ENCODE measurements around the gene NOP56. TPM values are rescaled to one million over a fixed set of nuclear protein-coding genes. Genes with fewer than 3 reads are reported as not detected.
"Not testable (repeated sequence)": the region's sequence is repeated elsewhere in the genome, so short reads cannot be mapped to it uniquely, and the experiment has no call there.

The NOP56 gene
- total RNA-seq, 1 donor from 2014 or later = 47.3 TPM

GRCh38 chr20:2671977-2672376 is 19.5 kb downstream of the NOP56 start:
- no peak for DNase-seq
- H3K9me3 ChIP-seq (replicated peaks) = no peaks in the 10 kb centered on the region
- intact Hi-C loops (cut with micrococcal nuclease) = no loop called here
- no peaks in the 10 kb centered on the region for H3K4me1 ChIP-seq
- no peaks in the 10 kb centered on the region for H3K36me3 ChIP-seq
- no peaks in the 10 kb centered on the region for H3K27me3 ChIP-seq (ENCODE audit: low read depth)
- TF ChIP-seq, protein P1, sequence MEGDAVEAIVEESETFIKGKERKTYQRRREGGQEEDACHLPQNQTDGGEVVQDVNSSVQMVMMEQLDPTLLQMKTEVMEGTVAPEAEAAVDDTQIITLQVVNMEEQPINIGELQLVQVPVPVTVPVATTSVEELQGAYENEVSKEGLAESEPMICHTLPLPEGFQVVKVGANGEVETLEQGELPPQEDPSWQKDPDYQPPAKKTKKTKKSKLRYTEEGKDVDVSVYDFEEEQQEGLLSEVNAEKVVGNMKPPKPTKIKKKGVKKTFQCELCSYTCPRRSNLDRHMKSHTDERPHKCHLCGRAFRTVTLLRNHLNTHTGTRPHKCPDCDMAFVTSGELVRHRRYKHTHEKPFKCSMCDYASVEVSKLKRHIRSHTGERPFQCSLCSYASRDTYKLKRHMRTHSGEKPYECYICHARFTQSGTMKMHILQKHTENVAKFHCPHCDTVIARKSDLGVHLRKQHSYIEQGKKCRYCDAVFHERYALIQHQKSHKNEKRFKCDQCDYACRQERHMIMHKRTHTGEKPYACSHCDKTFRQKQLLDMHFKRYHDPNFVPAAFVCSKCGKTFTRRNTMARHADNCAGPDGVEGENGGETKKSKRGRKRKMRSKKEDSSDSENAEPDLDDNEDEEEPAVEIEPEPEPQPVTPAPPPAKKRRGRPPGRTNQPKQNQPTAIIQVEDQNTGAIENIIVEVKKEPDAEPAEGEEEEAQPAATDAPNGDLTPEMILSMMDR (IDR thresholded peaks at IDR 0.05; ENCODE audit: borderline replicate concordance) = no peak
- no peak overlapping the region for H3K27ac ChIP-seq (replicated peaks)
- H3K4me3 ChIP-seq = no peak overlapping the region

DNA sequence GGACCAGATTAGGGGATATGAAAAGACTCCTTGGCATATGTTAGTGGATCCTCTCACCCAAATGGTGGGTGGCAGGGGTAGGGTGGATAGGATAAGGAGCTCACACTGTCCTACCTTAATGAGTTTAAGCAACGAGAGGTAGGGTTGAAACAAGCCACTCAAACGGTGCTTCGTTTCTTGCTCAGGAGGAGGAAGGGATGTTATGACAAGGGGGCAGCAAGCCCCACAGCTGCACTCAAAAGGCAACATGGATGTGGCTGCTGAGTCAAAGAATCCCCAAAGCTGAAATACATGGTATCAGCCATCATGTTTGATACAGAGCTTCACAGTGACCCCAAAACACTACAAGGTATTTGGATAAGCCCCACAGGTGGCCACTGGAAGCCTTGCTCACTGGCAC is 20.0 kb downstream of the NOP56 start:
- Histone ChIP-seq H3K27ac (replicated peaks) (no peak overlapping the region), H3K9me3 (replicated peaks) (no peaks in the 10 kb centered on the region), H3K4me1 (no peaks in the 10 kb centered on the region), H3K27me3 (ENCODE audit: low read depth) (no peaks in the 10 kb centered on the region), H3K36me3 (no peaks in the 10 kb centered on the region), H3K4me3 (no peak overlapping the region)
- no peak for DNase-seq
- TF ChIP-seq, protein P1 (IDR thresholded peaks at IDR 0.05; ENCODE audit: borderline replicate concordance) = no peak
- intact Hi-C loops (cut with micrococcal nuclease) = no loop called here

DNA sequence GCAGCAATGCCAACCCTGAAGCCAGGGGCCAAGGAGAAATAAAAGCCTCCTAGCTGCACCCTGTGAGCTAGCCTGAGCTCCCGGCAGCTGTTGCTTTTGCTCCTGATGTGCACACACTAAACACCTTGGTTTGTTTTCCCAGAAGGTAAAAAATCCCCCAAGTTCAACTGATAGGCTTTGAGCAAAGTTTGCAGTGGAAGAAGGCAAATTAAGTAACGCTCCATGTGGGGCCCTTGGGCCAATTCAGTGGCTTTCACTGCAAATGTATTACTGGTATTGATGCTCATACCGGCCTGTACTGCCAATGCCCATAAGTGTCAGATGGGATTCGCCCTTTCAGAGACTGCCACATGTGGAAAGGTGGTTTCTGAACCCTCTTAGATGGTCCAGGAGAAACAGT is 21.0 kb downstream of the NOP56 start:
- intact Hi-C loops (cut with micrococcal nuclease) = no loop called here
- TF ChIP-seq, protein P1 (IDR thresholded peaks at IDR 0.05; ENCODE audit: borderline replicate concordance) = no peak
- Histone ChIP-seq H3K9me3 (replicated peaks) (no peaks in the 10 kb centered on the region), H3K4me3 (no peak overlapping the region), H3K4me1 (no peaks in the 10 kb centered on the region), H3K36me3 (no peaks in the 10 kb centered on the region), H3K27me3 (ENCODE audit: low read depth) (no peaks in the 10 kb centered on the region), H3K27ac (replicated peaks) (no peak overlapping the region)
- no peak for DNase-seq

- intact Hi-C loops (cut with micrococcal nuclease) = no loop called here
- Histone ChIP-seq H3K4me1 (no peaks in the 10 kb centered on the region), H3K9me3 (replicated peaks) (no peaks in the 10 kb centered on the region), H3K4me3 (no peak overlapping the region), H3K27me3 (ENCODE audit: low read depth) (peaks cover 19% of the 10 kb centered on the region), H3K27ac (replicated peaks) (no peak overlapping the region), H3K36me3 (no peaks in the 10 kb centered on the region)
- no peak for DNase-seq
- TF ChIP-seq, protein P1 (IDR thresholded peaks at IDR 0.05; ENCODE audit: borderline replicate concordance) = no peak
Observed at GRCh38 chr20:2680046-2680445, 27.6 kb downstream of the NOP56 start.

DNA sequence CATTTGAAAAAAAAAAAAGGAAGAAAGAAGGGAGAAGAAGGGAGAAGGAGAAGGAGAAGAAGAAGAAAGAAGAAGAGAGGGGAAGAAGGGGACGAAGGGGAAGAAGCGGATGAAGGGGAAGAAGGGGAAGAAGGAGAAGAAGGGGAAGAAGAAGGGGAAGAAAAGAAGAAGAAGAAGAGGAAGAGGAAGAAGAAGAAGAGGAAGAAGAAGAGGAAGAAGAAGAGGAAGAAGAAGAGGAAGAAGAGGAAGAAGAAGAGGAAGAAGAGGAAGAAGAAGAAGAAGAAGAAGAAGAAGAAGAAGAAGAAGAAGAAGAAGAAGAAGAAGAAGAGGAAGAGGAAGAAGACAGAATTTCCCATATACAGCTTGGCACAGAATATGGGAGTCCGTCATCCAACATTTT is 29.6 kb downstream of the NOP56 start:
- DNase-seq; H3K36me3 ChIP-seq; H3K4me3 ChIP-seq; H3K9me3 ChIP-seq (replicated peaks); H3K27ac ChIP-seq (replicated peaks); H3K4me1 ChIP-seq; intact Hi-C loops (cut with micrococcal nuclease): not testable (repeated sequence)
- H3K27me3 ChIP-seq (ENCODE audit: low read depth) = peaks cover 37% of the 10 kb centered on the region

DNA sequence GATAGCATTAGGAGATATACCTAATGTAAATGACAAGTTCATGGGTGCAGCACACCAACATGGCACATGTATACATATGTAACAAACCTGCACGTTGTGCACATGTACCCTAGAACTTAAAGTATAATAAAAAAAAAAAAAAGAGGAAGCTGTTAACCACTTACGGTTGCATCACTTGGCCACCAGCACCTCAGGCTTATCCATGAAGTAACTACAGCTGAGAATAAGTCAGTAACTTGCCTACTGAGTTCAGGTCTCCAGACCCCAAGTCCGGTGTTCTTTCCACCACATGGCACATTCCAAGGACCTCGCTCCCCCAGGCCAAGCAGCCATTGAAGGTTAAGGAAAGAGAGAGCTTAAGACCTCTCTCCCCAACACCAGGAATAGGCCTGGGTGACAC is 32.4 kb downstream of the NOP56 start:
- H3K4me1 ChIP-seq; H3K4me3 ChIP-seq; H3K9me3 ChIP-seq (replicated peaks); DNase-seq; intact Hi-C loops (cut with micrococcal nuclease); H3K27ac ChIP-seq (replicated peaks); H3K36me3 ChIP-seq: not testable (repeated sequence)
- H3K27me3 ChIP-seq (ENCODE audit: low read depth) = peaks cover 51% of the 10 kb centered on the region

DNA sequence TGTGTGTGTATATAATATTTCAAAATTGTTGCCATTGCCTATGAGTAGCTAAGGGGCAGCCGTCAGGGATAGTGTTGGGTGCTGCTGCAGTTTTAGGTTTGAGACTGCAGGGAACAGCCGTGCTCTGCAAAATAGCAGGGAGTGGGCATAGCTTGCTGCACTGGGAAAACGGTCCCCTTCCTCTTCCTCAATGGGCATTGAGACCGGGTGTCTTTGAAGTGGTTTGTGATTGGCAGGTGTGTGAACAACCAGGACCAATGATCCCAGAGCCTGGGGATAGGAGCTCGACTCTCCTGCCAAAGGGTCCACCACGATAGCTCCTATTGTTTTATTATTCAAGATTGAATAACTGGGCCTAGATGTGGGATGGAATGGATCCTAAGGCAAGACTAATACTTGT is 35.1 kb downstream of the NOP56 start:
- Histone ChIP-seq H3K9me3 (replicated peaks) (no peaks in the 10 kb centered on the region), H3K27ac (replicated peaks) (no peak overlapping the region), H3K4me3 (no peak overlapping the region), H3K36me3 (no peaks in the 10 kb centered on the region), H3K4me1 (peaks cover 15% of the 10 kb centered on the region), H3K27me3 (ENCODE audit: low read depth) (peaks cover 32% of the 10 kb centered on the region)
- TF ChIP-seq, protein P1 (IDR thresholded peaks at IDR 0.05; ENCODE audit: borderline replicate concordance) = no peak
- DNase-seq = no peak
- intact Hi-C loops (cut with micrococcal nuclease) = no loop called here
